Lung (tissue), 12 donors: Measurements from ENCODE around the gene SPIB. TPM values are rescaled to one million over a fixed set of nuclear protein-coding genes. Genes with fewer than 3 reads are reported as not detected.
A peak's percentile ranks its signal among the peaks of the same experiment; 100 is the strongest.

Experiments
- ATAC-seq: fragments of 200-7000 bp; cut with Tn5 transposase; one replicate; pipeline ENCODE4 v1.9.1; 2020; ENCODE audit warnings: moderate number of reproducible peaks; ENCODE audit not compliant: insufficient read depth, low FRiP score
- DNase-seq, 3 donors: peaks; one replicate each; pipeline ENCODE4 v3.0.0-alpha.2; 2013 to 2017
- H3K27ac ChIP-seq, 2 donors: one replicate each; pipeline ENCODE4 v1.5.1; 2013; ENCODE audit warnings: mild to moderate bottlenecking in 2 of 2, moderate library complexity in 2 of 2, control low read depth in 1 of 2, inconsistent platforms in 1 of 2, low read depth in 1 of 2, low read length in 1 of 2
- H3K27me3 ChIP-seq, 3 donors: one replicate each; pipeline ENCODE4 v1.5.1; 2013; ENCODE audit warnings: low read length in 2 of 3; ENCODE audit not compliant: control insufficient read depth in 3 of 3, insufficient read depth in 3 of 3
- H3K36me3 ChIP-seq, 4 donors: one replicate each; pipeline ENCODE4 v1.5.1; 2013; ENCODE audit warnings: low read length in 4 of 4, mild to moderate bottlenecking in 1 of 4, moderate library complexity in 1 of 4; ENCODE audit not compliant: control insufficient read depth in 4 of 4, insufficient read depth in 4 of 4
- H3K4me1 ChIP-seq, 5 donors: one replicate each; pipeline ENCODE4 v1.5.1; 2013; ENCODE audit warnings: low read length in 5 of 5, mild to moderate bottlenecking in 2 of 5, moderate library complexity in 1 of 5; ENCODE audit not compliant: control insufficient read depth in 5 of 5, insufficient read depth in 5 of 5
- H3K4me3 ChIP-seq: one replicate; pipeline ENCODE4 v1.5.1; 2013; ENCODE audit warnings: mild to moderate bottlenecking, control low read depth, moderate library complexity
- H3K9ac ChIP-seq, 2 donors: one replicate each; pipeline ENCODE4 v1.5.1; 2013; ENCODE audit warnings: low read length in 2 of 2, control low read depth in 1 of 2; ENCODE audit not compliant: insufficient read depth in 1 of 2
- H3K9me3 ChIP-seq, 4 donors: one replicate each; pipeline ENCODE4 v1.5.1; 2013; ENCODE audit warnings: low read length in 3 of 4, mild to moderate bottlenecking in 1 of 4, moderate library complexity in 1 of 4; ENCODE audit not compliant: control insufficient read depth in 4 of 4, insufficient read depth in 3 of 4
- WGBS, 2 donors: extraction: QIAGEN DNeasy Blood & Tissue Kit; methylation state at CpG; one replicate each; pipeline ENCODE4 v1.1.7; 2013; 5-methylcytosine and 5-hydroxymethylcytosine counted together
- polyA plus RNA-seq, 2 donors: library from polyadenylated mRNA; stranded (reverse); fragments of 200-250 nt; gene quantifications; one replicate each; pipeline ENCODE4 v1.2.1, GENCODE V29; 2013
- total RNA-seq, 2 donors: library from RNA; depleted of rRNA in 1 of 2; stranded (reverse); fragments of >200 nt in 1 of 2; gene quantifications; one replicate each; pipeline ENCODE4 v1.2.1, GENCODE V29; 2014 to 2021
- TF ChIP-seq, protein P1 (sequence below): IDR thresholded peaks from 2 replicates; pipeline ENCODE4 v1.5.1; 2012; ENCODE audit warnings: mild to moderate bottlenecking; ENCODE audit errors: control extremely low read depth, extremely low read depth
- donor health status: control.
- donor health status: control.
- donor health status: Bipolar disorder and iron deficiency.
- donor health status: healthy.
- donor health status: DM: yes; HTN: yes; CAD: no.

Gene SPIB
- total and polyA plus RNA-seq, 4 donors = 0.22 to 10.5 (median 0.65) TPM

DNA sequence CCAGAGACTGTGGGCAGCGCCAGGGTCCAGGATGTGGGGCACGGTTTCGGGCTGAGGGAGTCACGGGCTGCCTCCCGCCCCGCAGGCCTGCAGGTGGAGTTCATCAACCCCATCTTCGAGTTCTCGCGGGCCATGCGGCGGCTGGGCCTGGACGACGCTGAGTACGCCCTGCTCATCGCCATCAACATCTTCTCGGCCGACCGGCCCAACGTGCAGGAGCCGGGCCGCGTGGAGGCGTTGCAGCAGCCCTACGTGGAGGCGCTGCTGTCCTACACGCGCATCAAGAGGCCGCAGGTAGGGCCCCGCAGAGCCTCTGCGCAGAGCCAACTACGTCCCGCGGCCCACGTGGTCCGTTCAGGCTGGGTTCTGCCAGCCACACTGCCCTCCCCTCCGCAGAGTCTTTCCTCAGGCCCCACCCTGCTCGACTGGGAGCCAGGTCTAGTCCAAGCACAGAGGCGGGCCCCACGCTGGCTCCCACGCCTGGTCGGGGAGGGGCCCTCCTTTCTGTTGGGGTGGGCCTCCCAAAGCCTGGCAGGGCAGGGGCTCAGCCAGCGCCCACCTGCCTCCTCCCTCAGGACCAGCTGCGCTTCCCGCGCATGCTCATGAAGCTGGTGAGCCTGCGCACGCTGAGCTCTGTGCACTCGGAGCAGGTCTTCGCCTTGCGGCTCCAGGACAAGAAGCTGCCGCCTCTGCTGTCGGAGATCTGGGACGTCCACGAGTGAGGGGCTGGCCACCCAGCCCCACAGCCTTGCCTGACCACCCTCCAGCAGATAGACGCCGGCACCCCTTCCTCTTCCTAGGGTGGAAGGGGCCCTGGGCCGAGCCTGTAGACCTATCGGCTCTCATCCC is 36.6 kb upstream of the SPIB start:
- 95% methylated on average over 56 to 58 of the region's 58 CpGs for WGBS, 2 donors
- Histone ChIP-seq H3K9me3 (no peaks in the 10 kb centered on the region), H3K4me1 (peaks cover 3 to 34% (median 9%) of the 10 kb centered on the region in 5 donors), H3K36me3 (peaks cover 10 to 54% (median 18%) of the 10 kb centered on the region in 4 donors), H3K9ac (no peak overlapping the region), H3K4me3 (no peak overlapping the region), H3K27me3 (no peaks in the 10 kb centered on the region), H3K27ac (no peak overlapping the region)
- ATAC-seq (no peak), DNase-seq (no peak)
- TF ChIP-seq, protein P1, sequence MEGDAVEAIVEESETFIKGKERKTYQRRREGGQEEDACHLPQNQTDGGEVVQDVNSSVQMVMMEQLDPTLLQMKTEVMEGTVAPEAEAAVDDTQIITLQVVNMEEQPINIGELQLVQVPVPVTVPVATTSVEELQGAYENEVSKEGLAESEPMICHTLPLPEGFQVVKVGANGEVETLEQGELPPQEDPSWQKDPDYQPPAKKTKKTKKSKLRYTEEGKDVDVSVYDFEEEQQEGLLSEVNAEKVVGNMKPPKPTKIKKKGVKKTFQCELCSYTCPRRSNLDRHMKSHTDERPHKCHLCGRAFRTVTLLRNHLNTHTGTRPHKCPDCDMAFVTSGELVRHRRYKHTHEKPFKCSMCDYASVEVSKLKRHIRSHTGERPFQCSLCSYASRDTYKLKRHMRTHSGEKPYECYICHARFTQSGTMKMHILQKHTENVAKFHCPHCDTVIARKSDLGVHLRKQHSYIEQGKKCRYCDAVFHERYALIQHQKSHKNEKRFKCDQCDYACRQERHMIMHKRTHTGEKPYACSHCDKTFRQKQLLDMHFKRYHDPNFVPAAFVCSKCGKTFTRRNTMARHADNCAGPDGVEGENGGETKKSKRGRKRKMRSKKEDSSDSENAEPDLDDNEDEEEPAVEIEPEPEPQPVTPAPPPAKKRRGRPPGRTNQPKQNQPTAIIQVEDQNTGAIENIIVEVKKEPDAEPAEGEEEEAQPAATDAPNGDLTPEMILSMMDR = no peak

DNA sequence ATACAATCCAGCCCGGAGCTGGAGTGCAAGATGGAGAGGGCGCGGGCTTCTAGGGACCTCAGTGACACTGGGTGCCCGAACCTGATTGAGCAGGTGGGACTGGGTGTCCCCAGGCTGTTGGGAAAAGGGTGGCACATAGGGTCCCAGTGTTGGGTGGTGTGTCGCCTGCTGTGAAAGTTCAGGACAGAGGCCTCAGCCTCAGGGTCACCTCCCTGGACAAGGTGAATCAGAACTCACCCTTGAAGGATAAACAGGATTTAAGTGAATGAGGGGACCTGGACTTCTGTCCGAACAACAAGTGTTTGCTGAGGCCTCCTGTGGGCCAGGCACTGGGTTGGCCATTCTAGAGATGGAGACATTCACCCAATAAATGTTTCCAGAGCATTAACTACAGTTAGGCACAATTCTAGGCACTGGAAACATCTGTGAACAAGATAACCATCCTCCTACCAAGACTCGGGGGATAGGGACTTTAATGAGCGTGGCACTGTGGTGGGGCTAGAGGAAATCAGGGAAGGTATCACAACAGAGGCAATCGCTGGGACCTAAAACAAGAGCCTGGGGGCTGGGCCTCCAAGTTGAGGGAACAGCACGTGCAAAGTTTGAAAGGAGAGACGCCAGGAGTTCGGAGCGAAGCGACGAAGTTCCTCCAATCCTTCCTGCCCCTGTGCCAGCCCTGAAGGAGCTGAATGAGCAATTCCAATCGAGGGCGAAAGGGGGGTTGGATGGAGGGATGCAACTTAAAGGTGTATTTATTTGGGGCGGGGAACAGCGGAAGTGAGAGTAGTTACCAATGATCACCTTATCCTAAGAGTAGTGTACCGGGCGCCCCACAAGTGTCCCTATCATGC is 35.5 kb upstream of the SPIB start:
- H3K27me3 ChIP-seq = no peaks in the 10 kb centered on the region
- DNase-seq = peak in 1 of 3 donors; percentile 31
- H3K9me3 ChIP-seq = no peaks in the 10 kb centered on the region
- H3K27ac ChIP-seq = peak overlapping the region; percentile 67 to 84
- TF ChIP-seq, protein P1 = no peak
- H3K4me1 ChIP-seq = peaks cover 3 to 34% (median 9%) of the 10 kb centered on the region in 5 donors
- peaks cover 10 to 47% (median 17%) of the 10 kb centered on the region in 4 donors for H3K36me3 ChIP-seq
- H3K4me3 ChIP-seq = no peak overlapping the region
- no peak overlapping the region for H3K9ac ChIP-seq
- WGBS, 2 donors = 48 to 52% methylated on average over 21 of the region's 21 CpGs
- no peak for ATAC-seq

DNA sequence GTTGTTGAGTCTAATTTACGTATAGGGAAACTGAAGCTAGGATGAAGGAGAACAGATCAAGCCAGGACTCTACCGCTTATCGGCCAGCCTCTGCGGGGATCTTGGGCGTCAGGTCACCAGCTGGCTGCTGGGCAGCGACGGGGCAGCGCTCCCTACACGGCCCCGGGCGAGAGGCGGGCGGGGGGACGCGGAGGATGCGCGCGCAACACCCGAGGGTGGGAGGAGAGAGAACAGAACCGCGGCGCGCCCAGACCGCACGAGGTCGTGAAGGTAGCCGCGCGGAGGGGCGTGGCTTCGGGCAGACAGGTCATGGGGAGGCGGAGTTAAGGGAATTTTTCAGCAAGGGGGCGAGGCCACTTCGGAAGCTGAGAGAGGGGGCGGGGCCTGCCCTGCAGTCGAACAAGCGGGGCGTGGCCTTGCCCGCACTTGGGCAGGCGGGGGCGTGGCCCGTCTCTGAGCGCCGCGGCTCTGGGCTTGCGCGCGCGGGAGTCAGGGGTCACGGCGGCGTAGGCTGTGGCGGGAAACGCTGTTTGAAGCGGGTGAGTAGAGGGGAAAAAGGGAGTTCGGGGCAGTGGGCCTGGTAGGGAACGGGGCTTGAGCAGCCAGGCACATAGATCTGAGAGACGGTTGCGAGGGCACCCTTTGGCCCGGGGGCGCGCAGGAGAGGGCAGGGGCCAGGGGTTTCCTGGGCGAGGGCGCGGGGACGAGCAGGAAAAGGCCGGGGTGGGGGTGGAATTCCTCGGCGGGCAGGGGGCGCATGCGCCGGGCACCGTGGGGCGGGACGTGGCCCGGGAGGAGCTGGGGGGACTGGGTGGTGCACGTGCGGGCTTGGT is 34.7 kb upstream of the SPIB start, which contains the start of gene POLD1:
POLD1 (plus strand) TSS at position 496 of the 833 bp plus-strand sequence. CDS start 14,505 bp downstream, outside the sequence.
- Histone ChIP-seq H3K27me3 (no peaks in the 10 kb centered on the region), H3K9me3 (no peaks in the 10 kb centered on the region), H3K27ac (peak within 1 kb of the TSS; percentile 67 to 84), H3K4me1 (peaks cover 3 to 34% (median 9%) of the 10 kb centered on the region in 5 donors), H3K9ac (peak within 1 kb of the TSS; percentile 73 to 93), H3K36me3 (peaks cover 10 to 38% (median 13%) of the 10 kb centered on the region in 4 donors), H3K4me3 (peak within 1 kb of the TSS; percentile 71)
- DNase-seq (peak; percentile 96 to 98 (median 97)), ATAC-seq (peak; percentile 91)
- TF ChIP-seq, protein P1 = no peak
- WGBS, 2 donors = 0 to 1% methylated on average over 73 to 78 of the region's 78 CpGs
